Astrocyte of the spinal cord (primary cell): ENCODE results near the gene ANO10.
A peak's percentile ranks its signal among the peaks of the same experiment; 100 is the strongest.
"Not testable (repeated sequence)": the region's sequence is repeated elsewhere in the genome, so short reads cannot be mapped to it uniquely, and the experiment has no call there.

ENCODE experiments used
- DNase-seq: peaks from one replicate; pipeline ENCODE4 v3.0.0; 2011; ENCODE audit warnings: low read depth, low spot score
- H3K4me3 ChIP-seq: 2 replicates; pipeline ENCODE4 v1.5.1; 2011; ENCODE audit warnings: low read depth, mild to moderate bottlenecking, low read length, moderate library complexity
- CTCF ChIP-seq: IDR thresholded peaks from 2 replicates; pipeline ENCODE4 v1.5.1; 2012; ENCODE audit warnings: low read depth, mild to moderate bottlenecking, low read length, inconsistent platforms
- in situ Hi-C: cut with HindIII; loops from 2 replicates; pipeline ENCODE4 v1.10.0; 2017; ENCODE audit warnings: low sequenced_read_pairs

The ANO10 gene

GRCh38 chr3:43544277-43544676 lies 77.5 kb downstream of the ANO10 start:
- TF ChIP-seq CTCF: peak; percentile 36
- in situ Hi-C loops, H3K4me3 ChIP-seq: not testable (repeated sequence)
- DNase-seq: peak; percentile 62

GRCh38 chr3:43542328-43543043 lies 79.3 kb downstream of the ANO10 start:
- no peak for TF ChIP-seq CTCF
- no peak overlapping the region for H3K4me3 ChIP-seq
- in situ Hi-C loops: no loop called here
- no peak for DNase-seq

GRCh38 chr3:43540624-43541023 lies 81.2 kb downstream of the ANO10 start:
- in situ Hi-C loops: no loop called here
- no peak for DNase-seq
- no peak for TF ChIP-seq CTCF

GRCh38 chr3:43539321-43539720 lies 82.5 kb downstream of the ANO10 start:
- in situ Hi-C loops: no loop called here
- TF ChIP-seq CTCF: no peak

More at GRCh38 chr3:43540624-43541023, 81.2 kb downstream of the ANO10 start:
- no peak overlapping the region for H3K4me3 ChIP-seq

GRCh38 chr3:43537225-43537624 lies 84.6 kb downstream of the ANO10 start:
- in situ Hi-C loops: no loop called here
- TF ChIP-seq CTCF: no peak
- H3K4me3 ChIP-seq: no peak overlapping the region
- no peak for DNase-seq

More at GRCh38 chr3:43539321-43539720, 82.5 kb downstream of the ANO10 start:
- H3K4me3 ChIP-seq: no peak overlapping the region
- DNase-seq: no peak

- H3K4me3 ChIP-seq: no peak overlapping the region
- no peak for DNase-seq
- TF ChIP-seq CTCF: no peak
- in situ Hi-C loops: no loop called here
These were observed 87.1 kb downstream of the ANO10 start for GRCh38 chr3:43534675-43535074.
